Activated CD8-positive, alpha-beta memory T cell treated with anti-CD3 and anti-CD28 coated beads, Interleukin-2, amount 50 U/mL, for 1 hour (primary cell): Measurements from ENCODE around the gene RNF13.
A peak's percentile ranks its signal among the peaks of the same experiment; 100 is the strongest.
"Not testable (repeated sequence)": the region's sequence is repeated elsewhere in the genome, so short reads cannot be mapped to it uniquely, and the experiment has no call there.

Source experiments
- DNase-seq: peaks from one replicate; pipeline ENCODE4 v3.0.0-alpha.2; 2020; ENCODE audit errors: extremely low read depth

Gene RNF13

GRCh38 chr3:149957361-149958125, 144.5 kb downstream of the RNF13 start:
- DNase-seq = no peak

- no peak for DNase-seq
These were observed 145.3 kb downstream of the RNF13 start for GRCh38 chr3:149958171-149958796.

DNA sequence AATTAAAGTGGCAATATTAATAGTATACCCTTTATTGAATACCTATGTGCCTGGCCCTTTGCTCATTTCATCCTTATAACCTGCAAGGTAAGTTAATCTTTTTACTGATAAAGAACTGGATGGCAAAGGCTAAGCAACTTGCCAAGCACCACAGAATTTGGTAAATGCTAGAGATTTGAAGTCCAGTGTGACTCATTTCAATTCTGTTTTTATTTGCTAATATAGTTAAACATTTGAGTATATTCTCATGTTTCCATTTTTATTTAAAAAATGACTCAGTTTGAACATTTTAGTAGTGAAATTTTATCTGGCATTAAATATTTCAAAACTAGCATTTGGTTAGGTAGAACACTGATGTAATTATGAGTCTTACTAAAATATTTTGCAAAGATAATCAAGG, 146.4 kb downstream of the RNF13 start:
- DNase-seq = no peak

DNA sequence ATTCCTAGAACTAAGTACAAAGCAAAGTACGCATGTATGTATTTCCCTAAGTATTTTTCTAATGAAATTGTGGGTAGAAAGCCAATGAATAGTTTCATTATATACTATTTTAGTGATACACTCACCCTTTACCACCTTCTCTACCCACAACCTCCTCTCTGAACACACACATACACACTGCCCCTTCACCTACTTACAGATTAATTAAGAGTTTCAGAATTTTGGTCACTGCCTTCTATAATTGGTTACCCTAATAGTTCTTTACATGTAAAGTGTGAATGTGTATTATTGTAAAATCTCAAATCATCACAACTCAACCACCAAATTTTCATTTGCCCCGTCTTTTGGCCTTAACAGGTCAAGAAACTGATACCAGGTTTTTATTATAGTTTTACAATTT, 150.5 kb downstream of the RNF13 start:
- no peak for DNase-seq

GRCh38 chr3:149964291-149964690, 151.3 kb downstream of the RNF13 start:
- no peak for DNase-seq

DNA sequence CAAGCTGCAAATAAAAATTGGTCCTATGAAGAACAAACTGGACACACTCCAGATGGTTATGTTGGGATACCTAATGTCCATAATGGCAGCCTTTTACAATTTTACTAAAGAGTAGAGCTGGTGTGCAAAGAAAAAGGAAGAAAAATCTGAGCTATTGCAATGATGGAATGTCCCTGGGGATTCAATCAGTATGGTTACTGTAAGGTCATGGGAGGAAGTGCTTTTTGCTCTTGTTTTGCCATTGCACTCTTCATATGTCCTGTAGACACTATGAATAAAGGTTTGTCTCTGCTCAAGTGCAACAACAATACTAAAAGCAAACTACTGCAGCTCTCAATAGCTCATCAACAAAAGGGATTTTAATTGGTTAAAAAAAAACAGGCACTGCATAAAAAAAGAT, 152.3 kb downstream of the RNF13 start:
- no peak for DNase-seq

DNA sequence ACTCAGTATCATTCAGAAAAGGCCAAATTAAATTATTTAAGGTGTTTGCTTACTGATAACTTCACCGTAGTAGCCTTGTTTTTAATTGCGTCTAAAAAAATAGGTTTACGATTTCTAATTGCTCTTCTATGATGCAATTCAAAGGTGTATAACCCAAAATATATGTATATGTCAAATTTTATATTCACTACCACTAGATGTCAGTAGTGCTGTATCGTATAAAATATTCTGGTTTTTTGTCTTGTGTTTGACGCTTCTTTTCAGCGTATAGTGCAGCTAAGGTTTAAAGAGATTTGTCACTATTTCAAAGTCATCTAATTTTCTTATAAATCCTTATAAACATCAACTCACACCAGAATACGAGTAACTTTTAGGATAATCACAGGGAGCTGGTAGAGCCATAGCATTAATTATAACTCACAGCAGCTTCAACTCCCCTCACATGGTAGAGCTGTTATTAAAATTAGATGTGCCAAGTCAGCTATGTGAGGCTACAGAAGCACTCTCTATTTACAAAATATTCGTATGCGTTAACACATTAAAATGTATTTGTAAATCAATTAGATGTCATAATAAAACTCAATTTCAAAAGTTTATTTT, 154.2 kb downstream of the RNF13 start:
- DNase-seq = no peak

- DNase-seq = no peak
These were observed 155.2 kb downstream of the RNF13 start for GRCh38 chr3:149968216-149968615.

DNA sequence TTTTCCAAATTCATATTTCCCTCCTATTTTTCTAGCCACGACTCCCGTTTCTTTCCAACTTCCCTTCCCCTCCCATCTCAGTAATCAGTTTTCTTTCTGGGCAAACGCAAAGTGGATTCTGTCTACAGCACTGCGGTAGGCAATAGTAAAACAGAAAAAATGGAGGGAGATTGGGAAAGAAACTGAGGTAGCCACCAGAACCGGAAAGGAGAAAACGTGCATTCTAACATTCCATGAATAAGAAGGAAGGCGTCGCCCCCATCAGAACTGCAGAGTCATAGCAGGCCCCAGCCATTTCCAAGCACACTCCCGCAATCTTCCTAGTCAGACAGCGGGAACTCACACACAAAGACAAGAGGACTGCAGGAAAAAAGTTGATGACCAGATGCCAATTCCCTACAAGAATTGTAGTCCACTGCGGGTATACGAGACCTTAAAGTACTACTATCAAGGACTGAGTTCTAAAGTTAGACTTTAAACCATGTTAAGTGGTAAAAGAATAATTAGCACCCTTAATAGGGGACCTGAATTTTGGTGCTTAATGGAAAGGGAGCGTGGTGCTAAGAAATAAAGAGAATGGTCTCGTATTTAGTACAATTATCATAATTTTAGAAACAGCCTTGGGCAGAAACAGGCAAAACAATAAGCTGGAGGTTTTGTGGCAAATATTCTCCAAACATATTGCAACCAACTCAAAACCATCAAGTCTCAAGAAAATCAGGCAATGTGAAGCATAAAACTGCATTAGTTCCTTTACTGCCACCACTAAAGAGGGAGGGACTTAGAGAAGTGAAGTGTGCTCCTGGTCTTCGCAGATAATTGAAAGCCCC, 156.3 kb downstream of the RNF13 start:
- no peak for DNase-seq

- peak; percentile 50 for DNase-seq
These were observed 157.1 kb downstream of the RNF13 start for GRCh38 chr3:149969940-149970715.

GRCh38 chr3:149970716-149971402, 157.8 kb downstream of the RNF13 start, which contains the start of gene PFN2:
PFN2 (minus strand) TSS chr3:149970895; CDS start chr3:149970856, 39 bp downstream.
- no peak for DNase-seq

GRCh38 chr3:149971403-149972075, 158.5 kb downstream of the RNF13 start:
- no peak for DNase-seq

GRCh38 chr3:149975919-149976318, 162.9 kb downstream of the RNF13 start:
- DNase-seq = no peak

- no peak for DNase-seq
These were observed 164.4 kb downstream of the RNF13 start for GRCh38 chr3:149977386-149977785.

- not testable (repeated sequence) for DNase-seq
These were observed 169.0 kb downstream of the RNF13 start for GRCh38 chr3:149981979-149982378.

DNA sequence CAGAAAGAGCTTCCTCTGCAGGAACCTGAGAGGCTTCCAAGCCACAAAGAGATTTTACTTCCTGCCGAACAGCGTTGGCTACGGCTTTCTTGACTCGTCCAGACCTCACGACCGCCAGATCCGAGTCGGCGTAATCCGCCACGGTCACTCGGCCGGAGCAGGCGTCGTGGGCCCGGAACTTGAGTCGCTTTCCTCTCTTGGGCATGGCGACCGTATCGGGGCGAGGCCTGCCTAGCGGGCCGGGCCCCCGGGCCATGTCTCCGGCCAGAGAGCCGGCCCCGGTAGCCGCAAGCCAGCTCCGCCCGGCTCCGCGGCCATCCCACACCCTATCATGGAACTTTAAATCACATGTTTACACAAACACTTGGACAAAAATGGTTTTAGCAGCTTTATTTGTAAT, 170.0 kb downstream of the RNF13 start:
- DNase-seq = not testable (repeated sequence)

DNA sequence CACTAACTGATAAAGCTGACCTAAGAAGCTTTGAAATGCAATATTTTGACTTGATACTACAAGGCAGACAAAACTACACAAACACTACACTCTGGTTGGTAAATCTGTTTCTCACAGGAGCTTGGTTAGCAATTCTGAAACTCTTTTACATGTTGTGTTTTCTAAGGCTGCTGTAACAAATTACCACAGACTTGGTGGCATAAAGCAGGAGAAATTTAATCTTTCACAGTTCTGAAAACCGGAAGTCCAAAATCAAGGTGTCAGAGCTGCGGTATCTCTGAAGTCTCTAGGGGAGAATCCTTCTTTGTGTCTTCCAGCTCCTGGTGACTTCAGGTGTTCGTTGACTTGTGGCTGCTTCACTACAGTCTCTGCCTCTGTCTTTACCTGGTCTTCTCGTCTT, 170.6 kb downstream of the RNF13 start:
- no peak for DNase-seq

- DNase-seq = no peak
These were observed 176.3 kb downstream of the RNF13 start for GRCh38 chr3:149989307-149989706.

DNA sequence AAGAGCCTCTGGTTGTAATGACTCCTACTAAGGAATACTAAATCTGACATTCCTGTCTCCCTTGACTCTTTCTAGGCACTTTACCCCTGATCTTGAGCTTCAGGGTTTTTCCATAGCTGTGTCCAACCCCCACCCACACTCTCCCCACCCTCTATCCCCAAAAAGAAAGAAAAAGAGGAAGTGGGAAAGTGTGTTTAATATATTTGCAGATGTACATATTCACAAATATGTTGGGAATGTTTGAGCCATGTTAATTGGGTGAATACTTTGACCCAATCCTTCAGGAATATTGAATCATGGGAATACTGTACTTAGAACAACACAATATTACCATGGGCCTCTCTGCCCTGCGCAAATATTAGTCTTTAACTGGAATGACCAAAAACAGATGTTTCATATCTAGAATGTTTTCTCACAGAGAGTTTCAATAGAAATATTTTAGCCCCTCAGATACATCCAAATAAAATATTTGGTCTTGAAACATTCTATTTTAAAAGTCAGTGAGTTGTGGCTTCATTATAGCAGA, 177.5 kb downstream of the RNF13 start:
- DNase-seq = no peak
